ENCODE results near the gene C11orf21. TPM values are rescaled to one million over a fixed set of nuclear protein-coding genes. Genes with fewer than 3 reads are reported as not detected.
A peak's percentile ranks its signal among the peaks of the same experiment; 100 is the strongest.
"Not testable (repeated sequence)": the region's sequence is repeated elsewhere in the genome, so short reads cannot be mapped to it uniquely, and the experiment has no call there.

The C11orf21 gene
- total RNA-seq (2014; rRNA removed; shearing (Covaris generic)) = 0.11 and 0.57 TPM in 2 replicates

- DNase-seq (ENCODE audit: low read depth) = peak; percentile 77
These were observed at the start of gene C11orf21, which contains the start of gene TSPAN32 for GRCh38 chr11:2301631-2302305. C11orf21 (minus strand) TSS chr11:2301918; CDS start chr11:2301808, 110 bp downstream. TSPAN32 (plus strand) TSS chr11:2302013; CDS start chr11:2302150, 137 bp downstream.

GRCh38 chr11:2348986-2349385 lies 47.3 kb upstream of the C11orf21 start:
- DNase-seq (ENCODE audit: low read depth) = no peak

- DNase-seq (ENCODE audit: low read depth) = no peak
These were observed 45.7 kb upstream of the C11orf21 start for GRCh38 chr11:2347308-2347830.

- DNase-seq (ENCODE audit: low read depth) = no peak
These were observed 45.0 kb upstream of the C11orf21 start for GRCh38 chr11:2346586-2347307.

- no peak for DNase-seq (ENCODE audit: low read depth)
These were observed 44.3 kb upstream of the C11orf21 start for GRCh38 chr11:2346014-2346413.

- DNase-seq (ENCODE audit: low read depth) = no peak
These were observed 43.3 kb upstream of the C11orf21 start for GRCh38 chr11:2345050-2345449.

- no peak for DNase-seq (ENCODE audit: low read depth)
These were observed 41.8 kb upstream of the C11orf21 start for GRCh38 chr11:2343502-2343901.

- DNase-seq (ENCODE audit: low read depth) = no peak
These were observed 41.3 kb upstream of the C11orf21 start for GRCh38 chr11:2342981-2343380.

GRCh38 chr11:2342557-2342956 lies 40.8 kb upstream of the C11orf21 start:
- no peak for DNase-seq (ENCODE audit: low read depth)

- DNase-seq (ENCODE audit: low read depth) = not testable (repeated sequence)
These were observed 37.0 kb upstream of the C11orf21 start for GRCh38 chr11:2338760-2339159.

- not testable (repeated sequence) for DNase-seq (ENCODE audit: low read depth)
These were observed 33.6 kb upstream of the C11orf21 start for GRCh38 chr11:2335286-2335685.

- not testable (repeated sequence) for DNase-seq (ENCODE audit: low read depth)
These were observed 31.9 kb upstream of the C11orf21 start for GRCh38 chr11:2333486-2334205.

- DNase-seq (ENCODE audit: low read depth) = not testable (repeated sequence)
These were observed 30.9 kb upstream of the C11orf21 start for GRCh38 chr11:2332569-2332968.

GRCh38 chr11:2331404-2331803 lies 29.7 kb upstream of the C11orf21 start:
- DNase-seq (ENCODE audit: low read depth) = no peak

GRCh38 chr11:2330696-2331095 lies 29.0 kb upstream of the C11orf21 start:
- DNase-seq (ENCODE audit: low read depth) = no peak

- no peak for DNase-seq (ENCODE audit: low read depth)
These were observed 27.8 kb upstream of the C11orf21 start for GRCh38 chr11:2329551-2329950.

GRCh38 chr11:2328656-2329354 lies 27.1 kb upstream of the C11orf21 start:
- no peak for DNase-seq (ENCODE audit: low read depth)

GRCh38 chr11:2328021-2328420 lies 26.3 kb upstream of the C11orf21 start:
- no peak for DNase-seq (ENCODE audit: low read depth)

- DNase-seq (ENCODE audit: low read depth) = no peak
These were observed 25.3 kb upstream of the C11orf21 start for GRCh38 chr11:2327032-2327431.

GRCh38 chr11:2325719-2326118 lies 24.0 kb upstream of the C11orf21 start:
- no peak for DNase-seq (ENCODE audit: low read depth)

GRCh38 chr11:2325123-2325522 lies 23.4 kb upstream of the C11orf21 start:
- no peak for DNase-seq (ENCODE audit: low read depth)

- DNase-seq (ENCODE audit: low read depth) = no peak
These were observed 19.6 kb upstream of the C11orf21 start for GRCh38 chr11:2321311-2321683.

Data from Daoy (cell line).